Endothelial cell of umbilical vein (primary cell): ENCODE results near the gene MAST1. TPM values are rescaled to one million over a fixed set of nuclear protein-coding genes. Genes with fewer than 3 reads are reported as not detected.

Experiments used
- BruUV-seq: library from RNA; stranded (reverse); fragments of 400-500 nt; replicated peaks from 2 replicates; lab custom pipeline; 2021; lab: Mats Ljungman, UMichigan
- CTCF ChIA-PET: fragments of 300-600, 350-600 bp; sonication (Branson Sonifier 250); formaldehyde crosslinking; loops from one replicate; lab custom pipeline; 2021; ENCODE audit warnings: antibody characterized with exemption, inconsistent platforms; lab: Charles Lee
- POLR2A ChIA-PET: fragments of 300-600, 350-600 bp; sonication (Branson Sonifier 250); formaldehyde crosslinking; loops from one replicate; lab custom pipeline; 2021; ENCODE audit warnings: antibody characterized with exemption, inconsistent platforms; lab: Charles Lee
- DNase-seq: peaks from one replicate; pipeline ENCODE4 v3.0.0-alpha.2; 2011; ENCODE audit warnings: low read depth, low spot score
- FAIRE-seq: peaks from 2 replicates; lab custom pipeline; 2011; peaks lifted over from hg19 to GRCh38; lab: Jason Lieb, UNC
- H2AFZ ChIP-seq: 2 replicates; pipeline ENCODE4 v1.6.0; 2012; ENCODE audit warnings: low read depth, low read length, control low read depth, inconsistent platforms
- H3K27ac ChIP-seq: 2 replicates; pipeline ENCODE4 v1.5.1; 2011; ENCODE audit warnings: low read depth, mild to moderate bottlenecking, control low read depth, low read length, moderate library complexity; ENCODE audit not compliant: insufficient read depth
- H3K27me3 ChIP-seq, 2 experiments: 2 replicates each; pipeline versions ENCODE4 v1.6.0 to v1.6.1; 2011; ENCODE audit warnings: low read length in 2 of 2, mixed read lengths in 1 of 2; ENCODE audit not compliant: control insufficient read depth in 2 of 2, insufficient read depth in 2 of 2
- H3K36me3 ChIP-seq, 2 experiments: 2 replicates in 1 of 2; 3 replicates in 1 of 2; pipeline ENCODE4 v1.5.1; 2011; ENCODE audit warnings: low read length in 2 of 2, mild to moderate bottlenecking in 1 of 2, moderate library complexity in 1 of 2; ENCODE audit not compliant: control insufficient read depth in 2 of 2, insufficient read depth in 2 of 2; ENCODE audit errors: extremely low read depth in 1 of 2
- H3K4me1 ChIP-seq: 3 replicates; pipeline ENCODE4 v1.5.1; 2011; ENCODE audit warnings: mild to moderate bottlenecking, low read length; ENCODE audit not compliant: control insufficient read depth, insufficient read depth; ENCODE audit errors: extremely low read depth
- H3K4me2 ChIP-seq: 2 replicates; pipeline ENCODE4 v1.6.1; 2011; ENCODE audit warnings: low read length, control low read depth, mixed read lengths; ENCODE audit not compliant: insufficient read depth
- H3K4me3 ChIP-seq, 3 experiments: fragments of 200-600 bp in 1 of 3; sonication (generic), shearing (Covaris generic) in 1 of 3; replicated peaks in 1 of 3; 2 replicates each; pipeline ENCODE4 v1.5.1; 2011 to 2016; ENCODE audit warnings: control low read depth in 3 of 3, low read length in 3 of 3, mild to moderate bottlenecking in 2 of 3, inconsistent platforms in 1 of 3, low read depth in 1 of 3, moderate library complexity in 1 of 3; ENCODE audit not compliant: insufficient read depth in 1 of 3
- H3K79me2 ChIP-seq: 2 replicates; pipeline ENCODE4 v1.6.0; 2012; ENCODE audit warnings: low read length, inconsistent platforms; ENCODE audit not compliant: control insufficient read depth, insufficient read depth
- H3K9ac ChIP-seq: replicated peaks from 2 replicates; pipeline ENCODE3; 2011; ENCODE audit warnings: low read length, control low read depth; ENCODE audit not compliant: insufficient read depth; ENCODE audit errors: extremely low read depth
- H3K9me1 ChIP-seq: replicated peaks from 3 replicates; pipeline ENCODE4 v1.6.0; 2011; ENCODE audit warnings: mild to moderate bottlenecking, low read length; ENCODE audit not compliant: control insufficient read depth, insufficient read depth; ENCODE audit errors: extremely low read depth
- H3K9me3 ChIP-seq: replicated peaks from 2 replicates; pipeline ENCODE4 v1.5.1; 2012; ENCODE audit warnings: low read length, inconsistent platforms; ENCODE audit not compliant: control insufficient read depth, insufficient read depth
- H4K20me1 ChIP-seq: replicated peaks from 2 replicates; pipeline ENCODE3; 2011; ENCODE audit warnings: mild to moderate bottlenecking, low read length; ENCODE audit not compliant: control insufficient read depth, insufficient read depth; ENCODE audit errors: extremely low read depth
- CTCF ChIP-seq, 2 donors: IDR thresholded peaks; 1 replicate in 1 of 2; 2 replicates in 1 of 2; pipeline ENCODE4 v1.5.1; 2011; ENCODE audit warnings: low read length in 2 of 2, mild to moderate bottlenecking in 2 of 2, moderate library complexity in 2 of 2, control low read depth in 1 of 2, inconsistent platforms in 1 of 2, low read depth in 1 of 2; ENCODE audit not compliant: insufficient read depth in 1 of 2; ENCODE audit errors: extremely low read depth in 1 of 2
- EZH2 ChIP-seq: IDR thresholded peaks from 2 replicates; pipeline ENCODE4 v1.6.1; 2012; ENCODE audit warnings: borderline replicate concordance, low read depth, mild to moderate bottlenecking, moderate library complexity, low read length, inconsistent platforms; ENCODE audit not compliant: severe bottlenecking
- FOS ChIP-seq: IDR thresholded peaks from 2 replicates; pipeline ENCODE4 v1.6.1; 2011; ENCODE audit warnings: mild to moderate bottlenecking, low read length, moderate library complexity, borderline replicate concordance; ENCODE audit not compliant: insufficient read depth
- GATA2 ChIP-seq: IDR thresholded peaks from 2 replicates; pipeline ENCODE4 v1.7.0; 2011; ENCODE audit warnings: low read depth, mild to moderate bottlenecking, moderate library complexity, mixed read lengths, low read length; ENCODE audit not compliant: insufficient read length, insufficient read depth
- JUN ChIP-seq: IDR thresholded peaks from 2 replicates; pipeline ENCODE4 v1.6.1; 2011; ENCODE audit warnings: borderline replicate concordance, low read depth; ENCODE audit not compliant: insufficient read length, insufficient read depth
- MYC ChIP-seq: IDR thresholded peaks from one replicate; pipeline ENCODE4 v1.6.1; 2011; ENCODE audit warnings: mild to moderate bottlenecking, low read depth, low read length
- POLR2A ChIP-seq: IDR thresholded peaks from 2 replicates; pipeline ENCODE4 v1.6.1; 2012; ENCODE audit warnings: low read depth, mild to moderate bottlenecking, control low read depth, low read length
- POLR2AphosphoS5 ChIP-seq: IDR thresholded peaks from 2 replicates; pipeline ENCODE4 v1.6.1; 2012; ENCODE audit warnings: low read depth, mild to moderate bottlenecking, control low read depth, low read length, moderate library complexity; ENCODE audit not compliant: insufficient read depth
- dilution Hi-C: fragments of 300-500 bp; cut with MboI; formaldehyde crosslinking; loops from one replicate; pipeline ENCODE4 v1.15.0; 2019; ENCODE audit warnings: low sequenced_read_pairs; ENCODE audit not compliant: extremely low pct_ligation_motif_present
- intact Hi-C: fragments of 100-400 bp; cut with micrococcal nuclease; formaldehyde crosslinking; loops from one replicate; pipeline ENCODE4 v1.10.0; 2022
- polyA plus RNA-seq, 4 experiments: library from polyadenylated mRNA; depleted of rRNA in 3 of 4; stranded (reverse) in 3 of 4; unstranded in 1 of 4; fragments of >200 nt; gene quantifications; 2 replicates each; pipeline versions ENCODE4 v1.2.1 to v1.2.3, GENCODE V29; 2011 to 2012; ENCODE audit warnings: missing spikeins in 1 of 4
- total RNA-seq: library from RNA; stranded (reverse); gene quantifications from 2 replicates; pipeline ENCODE4 v1.2.3, GENCODE V29; 2021
- TF ChIP-seq, protein P1 (sequence below): IDR thresholded peaks from 2 replicates; pipeline ENCODE4 v1.6.1; 2011; ENCODE audit not compliant: insufficient read depth, insufficient read length

MAST1 gene
- total and polyA plus RNA-seq, 2 donors (not counting 3 experiments of a cell fraction or from before 2014, with no cell fraction given) = 0.13 to 0.46 TPM

DNA sequence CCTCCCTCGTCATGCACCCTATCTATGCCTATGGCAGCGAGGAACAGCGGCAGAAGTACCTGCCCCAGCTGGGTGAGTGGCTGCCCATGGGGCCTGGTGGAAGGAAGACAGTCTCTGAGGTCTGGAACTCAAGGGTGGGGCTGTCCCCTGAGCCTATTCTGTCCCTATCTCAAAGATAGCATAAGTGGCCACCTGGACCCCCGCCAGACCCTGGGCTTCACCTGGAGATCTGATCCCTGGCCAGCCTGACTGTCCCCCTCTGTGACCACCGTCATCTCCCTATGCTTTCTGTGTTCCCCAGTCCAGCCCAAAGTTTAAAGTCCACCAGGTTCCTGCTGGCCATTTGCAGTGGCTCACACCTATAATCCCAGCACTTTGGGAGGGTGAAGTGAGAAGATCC is 55.3 kb downstream of the MAST1 start:
- Histone ChIP-seq H3K36me3 (peaks cover 0 to 5% of the 10 kb centered on the region in 2 experiments), H4K20me1 (no peaks in the 10 kb centered on the region), H3K4me3 (no peak overlapping the region), H3K9me1 (no peaks in the 10 kb centered on the region), H3K4me2 (no peak overlapping the region), H3K4me1 (peaks cover 10% of the 10 kb centered on the region), H3K79me2 (no peaks in the 10 kb centered on the region), H3K9me3 (no peaks in the 10 kb centered on the region), H2AFZ (no peak overlapping the region), H3K27ac (no peak overlapping the region), H3K27me3 (no peaks in the 10 kb centered on the region), H3K9ac (no peak overlapping the region)
- ChIA-PET POLR2A (no interaction called here), CTCF (interaction anchor here (0.7 kb wide), 1 partner anchor 46 kb away, joined by 3 read pairs; no protein-coding TSS in a partner anchor)
- DNase-seq (no peak), FAIRE-seq (no peak)
- intact Hi-C loops (no loop called here), dilution Hi-C loops (no loop called here)
- TF ChIP-seq MYC = no peak
- TF ChIP-seq GATA2 = no peak
- BruUV-seq = no TSS peak

DNA sequence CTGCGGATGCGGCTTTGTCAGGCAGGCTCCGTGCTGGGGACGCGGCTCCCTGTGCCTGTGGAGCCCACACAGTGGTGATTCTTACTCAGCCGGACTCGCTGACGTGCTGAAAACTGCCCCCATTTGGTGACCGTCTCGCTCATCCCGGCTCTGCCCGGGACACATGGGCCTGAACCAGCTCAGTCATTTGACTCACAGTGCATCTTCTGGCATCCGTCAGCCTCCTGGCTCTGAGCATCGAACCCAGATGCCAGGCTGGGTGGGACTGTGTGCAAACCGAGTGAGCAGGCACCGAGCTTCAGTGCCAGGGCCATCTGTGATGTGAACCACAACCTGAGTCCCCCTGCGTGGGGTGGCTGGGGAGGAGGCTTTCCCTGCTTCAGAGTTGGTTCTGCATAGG is 58.1 kb downstream of the MAST1 start:
- FAIRE-seq (no peak), DNase-seq (no peak)
- Histone ChIP-seq H3K4me2 (no peak overlapping the region), H3K79me2 (no peaks in the 10 kb centered on the region), H2AFZ (no peak overlapping the region), H4K20me1 (no peaks in the 10 kb centered on the region), H3K27me3 (no peaks in the 10 kb centered on the region), H3K36me3 (peaks cover 0 to 5% of the 10 kb centered on the region in 2 experiments), H3K9ac (no peak overlapping the region), H3K4me1 (peaks cover 6% of the 10 kb centered on the region), H3K27ac (no peak overlapping the region), H3K4me3 (no peak overlapping the region), H3K9me1 (no peaks in the 10 kb centered on the region), H3K9me3 (no peaks in the 10 kb centered on the region)
- TF ChIP-seq MYC = no peak
- TF ChIP-seq FOS = no peak
- TF ChIP-seq CTCF (IDR thresholded peaks at IDR 0.05; ENCODE audit: extremely low read depth in 1 of 2, insufficient read depth in 1 of 2, low read depth in 1 of 2, low read length in 2 of 2) = no peak
- TF ChIP-seq POLR2A = no peak
- TF ChIP-seq JUN = no peak
- no peak for TF ChIP-seq GATA2
- no peak for TF ChIP-seq EZH2
- TF ChIP-seq, protein P1, sequence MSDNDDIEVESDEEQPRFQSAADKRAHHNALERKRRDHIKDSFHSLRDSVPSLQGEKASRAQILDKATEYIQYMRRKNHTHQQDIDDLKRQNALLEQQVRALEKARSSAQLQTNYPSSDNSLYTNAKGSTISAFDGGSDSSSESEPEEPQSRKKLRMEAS = no peak
- TF ChIP-seq POLR2AphosphoS5 = no peak
- BruUV-seq = no TSS peak
- intact Hi-C loops (no loop called here), dilution Hi-C loops (no loop called here)
- ChIA-PET POLR2A (no interaction called here), CTCF (interaction anchor here (0.7 kb wide), 1 partner anchor 15 kb away, joined by 5 read pairs; no protein-coding TSS in a partner anchor)
